Neural crest cell (in vitro differentiated cells): ENCODE measurements around the gene NCDN. TPM values are rescaled to one million over a fixed set of nuclear protein-coding genes. Genes with fewer than 3 reads are reported as not detected.

Source experiments
- DNase-seq: peaks from one replicate; pipeline ENCODE4 v3.0.0; 2021; ENCODE audit warnings: low read depth, mixed read lengths, low spot score
- H3K27ac Mint-ChIP-seq: one replicate; pipeline ENCODE4 v1.8.0; 2021; ENCODE audit warnings: mild to moderate bottlenecking, mixed read lengths; ENCODE audit not compliant: unreplicated experiment
- H3K27me3 Mint-ChIP-seq: 2 replicates; pipeline ENCODE4 v1.8.0; 2021; ENCODE audit warnings: low read depth, mild to moderate bottlenecking, mixed read lengths
- H3K36me3 Mint-ChIP-seq: 2 replicates; pipeline ENCODE4 v1.8.0; 2021; ENCODE audit warnings: low read depth, mild to moderate bottlenecking, mixed read lengths
- H3K4me1 Mint-ChIP-seq: 2 replicates; pipeline ENCODE4 v1.8.0; 2021; ENCODE audit warnings: mixed read lengths
- H3K4me3 Mint-ChIP-seq: one replicate; pipeline ENCODE4 v1.8.0; 2021; ENCODE audit warnings: mild to moderate bottlenecking, mixed read lengths
- H3K9me3 Mint-ChIP-seq: 2 replicates; pipeline ENCODE4 v1.8.0; 2021; ENCODE audit warnings: mixed read lengths
- total RNA-seq: library from RNA; stranded (reverse); gene quantifications from 2 replicates; pipeline ENCODE4 v1.2.1, GENCODE V29; 2021
- TF ChIP-seq, protein P1 (sequence below): fragments of 200-600 bp; sonication (generic); conservative IDR thresholded peaks from 2 replicates; pipeline ENCODE4 v1.5.0; 2021; ENCODE audit warnings: antibody characterized with exemption, mild to moderate bottlenecking

The NCDN gene
- total RNA-seq, 1 donor from 2014 or later, result 33.7 TPM

DNA sequence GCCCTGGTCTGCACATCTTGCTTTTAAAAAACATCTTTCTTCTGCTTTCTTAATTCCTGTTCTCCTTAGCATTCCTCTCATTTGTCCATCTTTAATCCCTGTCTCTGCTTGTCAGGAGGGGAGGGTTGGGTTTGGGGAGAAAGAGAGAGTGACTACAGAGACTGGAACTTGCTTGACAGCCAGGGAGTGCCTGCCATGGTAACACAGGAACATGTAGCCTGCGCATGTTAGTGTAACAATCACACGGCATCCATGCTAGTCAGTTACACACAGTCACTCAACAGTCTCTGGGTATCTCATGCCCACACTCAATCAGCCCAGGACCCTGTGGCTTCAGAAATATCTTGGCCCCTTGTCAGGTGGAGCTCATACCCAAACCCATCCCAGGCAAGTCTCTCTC is 14.7 kb downstream of the NCDN start:
- no peak overlapping the region for H3K27ac Mint-ChIP-seq
- peaks cover 4% of the 10 kb centered on the region for H3K36me3 Mint-ChIP-seq
- no peak overlapping the region for H3K4me3 Mint-ChIP-seq
- TF ChIP-seq, protein P1, sequence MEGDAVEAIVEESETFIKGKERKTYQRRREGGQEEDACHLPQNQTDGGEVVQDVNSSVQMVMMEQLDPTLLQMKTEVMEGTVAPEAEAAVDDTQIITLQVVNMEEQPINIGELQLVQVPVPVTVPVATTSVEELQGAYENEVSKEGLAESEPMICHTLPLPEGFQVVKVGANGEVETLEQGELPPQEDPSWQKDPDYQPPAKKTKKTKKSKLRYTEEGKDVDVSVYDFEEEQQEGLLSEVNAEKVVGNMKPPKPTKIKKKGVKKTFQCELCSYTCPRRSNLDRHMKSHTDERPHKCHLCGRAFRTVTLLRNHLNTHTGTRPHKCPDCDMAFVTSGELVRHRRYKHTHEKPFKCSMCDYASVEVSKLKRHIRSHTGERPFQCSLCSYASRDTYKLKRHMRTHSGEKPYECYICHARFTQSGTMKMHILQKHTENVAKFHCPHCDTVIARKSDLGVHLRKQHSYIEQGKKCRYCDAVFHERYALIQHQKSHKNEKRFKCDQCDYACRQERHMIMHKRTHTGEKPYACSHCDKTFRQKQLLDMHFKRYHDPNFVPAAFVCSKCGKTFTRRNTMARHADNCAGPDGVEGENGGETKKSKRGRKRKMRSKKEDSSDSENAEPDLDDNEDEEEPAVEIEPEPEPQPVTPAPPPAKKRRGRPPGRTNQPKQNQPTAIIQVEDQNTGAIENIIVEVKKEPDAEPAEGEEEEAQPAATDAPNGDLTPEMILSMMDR, result no peak
- H3K9me3 Mint-ChIP-seq, result no peaks in the 10 kb centered on the region
- no peak for DNase-seq
- H3K4me1 Mint-ChIP-seq, result peaks cover 4% of the 10 kb centered on the region
- H3K27me3 Mint-ChIP-seq, result peaks cover 86% of the 10 kb centered on the region

- Mint-ChIP-seq H3K36me3 (peaks cover 4% of the 10 kb centered on the region), H3K27me3 (peaks cover 94% of the 10 kb centered on the region), H3K4me3 (peak within 1 kb of the TSS; percentile 56), H3K9me3 (no peaks in the 10 kb centered on the region), H3K4me1 (peaks cover 12% of the 10 kb centered on the region), H3K27ac (no peak within 1 kb of the TSS)
- peak; percentile 26 for DNase-seq
- TF ChIP-seq, protein P1, result no peak
Measured at GRCh38 chr1:35573198-35574124, 15.9 kb downstream of the NCDN start, which contains the start of gene TFAP2E. Gene TFAP2E (plus strand): TSS chr1:35573314. CDS start chr1:35573578, 264 bp downstream.

DNA sequence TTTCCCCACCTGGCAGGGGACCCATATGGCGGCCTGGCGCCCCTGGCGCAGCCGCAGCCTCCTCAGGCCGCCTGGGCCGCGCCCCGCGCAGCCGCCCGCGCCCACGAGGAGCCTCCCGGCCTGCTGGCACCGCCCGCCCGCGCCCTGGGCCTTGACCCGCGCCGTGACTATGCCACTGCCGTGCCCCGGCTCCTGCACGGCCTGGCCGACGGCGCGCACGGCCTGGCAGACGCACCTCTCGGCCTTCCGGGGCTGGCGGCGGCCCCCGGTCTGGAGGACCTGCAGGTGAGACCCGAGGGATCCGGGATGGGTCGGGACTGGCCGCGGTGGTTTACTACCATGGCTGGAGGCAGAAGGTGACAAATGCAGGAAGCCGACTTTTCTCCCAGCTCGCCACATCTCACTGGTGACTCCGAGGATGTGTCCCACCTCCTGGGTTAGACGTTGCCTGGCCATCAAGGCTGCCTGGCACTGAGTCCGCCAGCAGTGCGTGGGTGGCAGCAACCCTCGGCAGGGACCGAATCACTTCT is 16.6 kb downstream of the NCDN start:
- peaks cover 4% of the 10 kb centered on the region for H3K36me3 Mint-ChIP-seq
- H3K4me3 Mint-ChIP-seq, result no peak overlapping the region
- no peak for DNase-seq
- H3K4me1 Mint-ChIP-seq, result peaks cover 13% of the 10 kb centered on the region
- no peak overlapping the region for H3K27ac Mint-ChIP-seq
- TF ChIP-seq, protein P1, result no peak
- no peaks in the 10 kb centered on the region for H3K9me3 Mint-ChIP-seq
- H3K27me3 Mint-ChIP-seq, result peaks cover 95% of the 10 kb centered on the region

DNA sequence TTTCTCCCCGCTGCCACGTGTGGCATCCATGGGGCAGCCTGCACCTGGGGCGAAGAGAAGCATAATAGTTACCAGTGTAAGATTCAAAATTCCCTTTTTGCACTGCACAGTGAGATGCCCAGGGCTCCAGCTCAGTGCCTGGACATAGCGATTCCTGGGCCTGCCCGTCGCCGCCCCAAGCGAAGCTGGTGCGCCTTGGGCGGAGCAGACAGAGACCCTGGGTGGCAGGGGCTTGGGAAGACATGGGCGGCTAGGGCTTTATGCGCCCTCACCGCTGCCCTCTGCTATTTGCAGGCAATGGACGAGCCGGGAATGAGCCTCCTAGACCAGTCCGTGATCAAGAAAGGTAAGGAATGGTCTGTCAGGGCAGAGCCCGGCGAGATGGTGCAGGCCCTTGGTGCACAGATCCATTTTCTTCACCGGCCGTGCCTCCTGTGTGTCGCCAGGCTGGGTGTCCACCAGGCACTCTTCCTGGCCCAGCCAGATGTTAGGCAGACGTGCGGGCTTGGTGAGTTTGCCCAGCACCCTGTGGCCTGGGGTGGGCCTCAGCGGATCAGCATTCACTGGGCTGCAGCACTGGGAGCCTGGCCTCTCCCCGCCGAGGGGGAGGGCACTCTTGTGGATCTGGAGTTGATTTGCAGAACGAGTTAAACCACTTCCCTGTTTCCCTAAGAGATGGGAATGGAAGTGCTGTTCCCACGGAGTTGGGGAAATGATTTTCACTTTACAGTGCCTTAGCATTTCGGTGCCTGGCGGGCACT is 17.2 kb downstream of the NCDN start:
- Mint-ChIP-seq H3K9me3 (no peaks in the 10 kb centered on the region), H3K27me3 (peaks cover 92% of the 10 kb centered on the region)
- no peak for DNase-seq

More for the DNA sequence above, 17.2 kb downstream of the NCDN start:
- peaks cover 4% of the 10 kb centered on the region for H3K36me3 Mint-ChIP-seq
- H3K4me3 Mint-ChIP-seq, result peak overlapping the region; percentile 48
- H3K4me1 Mint-ChIP-seq, result peaks cover 13% of the 10 kb centered on the region
- TF ChIP-seq, protein P1, result no peak
- no peak overlapping the region for H3K27ac Mint-ChIP-seq
